ENCODE data around the gene CPVL.
A peak's percentile ranks its signal among the peaks of the same experiment; 100 is the strongest.

DNA sequence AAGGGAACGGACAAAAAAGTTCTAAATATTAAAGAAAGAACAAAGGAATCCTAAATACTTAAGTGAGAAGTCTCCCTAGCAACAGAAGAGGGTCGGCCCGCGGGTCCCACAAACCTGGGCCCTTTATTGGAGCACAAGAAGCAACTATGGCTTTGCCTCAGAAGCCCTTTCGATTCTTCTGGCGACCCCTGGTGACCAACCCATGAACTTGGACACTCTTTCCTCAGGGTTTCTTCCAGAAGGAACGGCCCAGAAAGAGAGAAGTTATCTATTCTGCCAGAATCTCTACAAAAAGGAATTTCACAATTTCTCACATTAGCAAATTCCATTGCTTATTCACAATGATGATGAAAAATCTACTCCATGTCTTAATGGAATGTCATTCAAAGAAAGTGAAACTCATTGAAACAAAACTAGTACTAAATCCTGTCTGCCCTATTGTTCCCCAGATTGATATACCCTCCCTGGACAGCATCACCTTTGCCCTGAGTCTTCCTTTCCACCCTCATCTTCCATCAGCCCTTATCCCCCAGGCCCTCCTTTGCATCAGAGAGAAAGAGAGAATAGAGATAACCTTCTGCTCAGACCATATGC lies 43.7 kb downstream of the CPVL start:
- TF ChIP-seq, protein P1, sequence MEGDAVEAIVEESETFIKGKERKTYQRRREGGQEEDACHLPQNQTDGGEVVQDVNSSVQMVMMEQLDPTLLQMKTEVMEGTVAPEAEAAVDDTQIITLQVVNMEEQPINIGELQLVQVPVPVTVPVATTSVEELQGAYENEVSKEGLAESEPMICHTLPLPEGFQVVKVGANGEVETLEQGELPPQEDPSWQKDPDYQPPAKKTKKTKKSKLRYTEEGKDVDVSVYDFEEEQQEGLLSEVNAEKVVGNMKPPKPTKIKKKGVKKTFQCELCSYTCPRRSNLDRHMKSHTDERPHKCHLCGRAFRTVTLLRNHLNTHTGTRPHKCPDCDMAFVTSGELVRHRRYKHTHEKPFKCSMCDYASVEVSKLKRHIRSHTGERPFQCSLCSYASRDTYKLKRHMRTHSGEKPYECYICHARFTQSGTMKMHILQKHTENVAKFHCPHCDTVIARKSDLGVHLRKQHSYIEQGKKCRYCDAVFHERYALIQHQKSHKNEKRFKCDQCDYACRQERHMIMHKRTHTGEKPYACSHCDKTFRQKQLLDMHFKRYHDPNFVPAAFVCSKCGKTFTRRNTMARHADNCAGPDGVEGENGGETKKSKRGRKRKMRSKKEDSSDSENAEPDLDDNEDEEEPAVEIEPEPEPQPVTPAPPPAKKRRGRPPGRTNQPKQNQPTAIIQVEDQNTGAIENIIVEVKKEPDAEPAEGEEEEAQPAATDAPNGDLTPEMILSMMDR (IDR thresholded peaks at IDR 0.05): peak; percentile 30 to 73 (median 52)
- TF ChIP-seq POLR2A (IDR thresholded peaks at IDR 0.05) (no peak), EP300 (IDR thresholded peaks at IDR 0.05) (peak in 1 of 2 donors; percentile 31)

Data from tibial nerve (tissue), 4 donors.